ENCODE measurements around the gene SLC23A2.

Gene SLC23A2

DNA sequence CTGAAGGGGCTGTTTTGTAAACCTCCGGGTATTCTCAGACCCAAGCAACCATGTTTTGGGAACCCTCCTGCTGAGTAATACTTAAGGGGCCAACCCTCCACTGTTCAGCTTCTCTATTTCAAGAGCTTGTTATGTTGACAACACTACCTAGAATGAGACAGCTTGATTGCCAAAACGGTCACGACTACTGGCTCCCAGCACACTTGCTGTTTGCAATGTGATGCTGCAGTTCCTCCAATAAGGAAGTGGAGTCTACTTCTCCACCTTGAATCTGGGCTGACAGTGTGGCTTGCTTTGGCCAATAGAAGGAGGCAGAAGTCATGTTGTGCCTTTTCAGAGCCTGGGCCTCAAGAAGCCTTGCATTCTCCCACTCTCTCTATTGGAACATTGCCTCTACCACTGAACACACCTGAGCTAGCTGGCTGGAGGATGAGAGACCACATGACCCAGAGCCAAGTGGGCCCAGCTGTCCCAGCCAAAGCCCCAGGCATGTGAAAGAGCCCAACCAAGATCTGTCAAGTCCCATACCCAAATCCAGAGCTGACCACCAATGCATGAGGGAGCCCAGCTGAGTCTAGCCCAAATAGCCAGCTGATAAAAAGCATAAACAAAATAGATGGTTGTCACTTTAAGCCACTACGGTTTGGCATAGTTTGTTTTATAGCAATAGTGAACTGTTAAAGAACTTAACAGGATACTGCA is 171.6 kb downstream of the SLC23A2 start:
- TF ChIP-seq, protein P1, sequence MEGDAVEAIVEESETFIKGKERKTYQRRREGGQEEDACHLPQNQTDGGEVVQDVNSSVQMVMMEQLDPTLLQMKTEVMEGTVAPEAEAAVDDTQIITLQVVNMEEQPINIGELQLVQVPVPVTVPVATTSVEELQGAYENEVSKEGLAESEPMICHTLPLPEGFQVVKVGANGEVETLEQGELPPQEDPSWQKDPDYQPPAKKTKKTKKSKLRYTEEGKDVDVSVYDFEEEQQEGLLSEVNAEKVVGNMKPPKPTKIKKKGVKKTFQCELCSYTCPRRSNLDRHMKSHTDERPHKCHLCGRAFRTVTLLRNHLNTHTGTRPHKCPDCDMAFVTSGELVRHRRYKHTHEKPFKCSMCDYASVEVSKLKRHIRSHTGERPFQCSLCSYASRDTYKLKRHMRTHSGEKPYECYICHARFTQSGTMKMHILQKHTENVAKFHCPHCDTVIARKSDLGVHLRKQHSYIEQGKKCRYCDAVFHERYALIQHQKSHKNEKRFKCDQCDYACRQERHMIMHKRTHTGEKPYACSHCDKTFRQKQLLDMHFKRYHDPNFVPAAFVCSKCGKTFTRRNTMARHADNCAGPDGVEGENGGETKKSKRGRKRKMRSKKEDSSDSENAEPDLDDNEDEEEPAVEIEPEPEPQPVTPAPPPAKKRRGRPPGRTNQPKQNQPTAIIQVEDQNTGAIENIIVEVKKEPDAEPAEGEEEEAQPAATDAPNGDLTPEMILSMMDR (IDR thresholded peaks at IDR 0.05; ENCODE audit: insufficient read depth, missing control alignments): no peak
- FAIRE-seq (no peak), DNase-seq (ENCODE audit: insufficient read length, low spot score) (no peak)

DNA sequence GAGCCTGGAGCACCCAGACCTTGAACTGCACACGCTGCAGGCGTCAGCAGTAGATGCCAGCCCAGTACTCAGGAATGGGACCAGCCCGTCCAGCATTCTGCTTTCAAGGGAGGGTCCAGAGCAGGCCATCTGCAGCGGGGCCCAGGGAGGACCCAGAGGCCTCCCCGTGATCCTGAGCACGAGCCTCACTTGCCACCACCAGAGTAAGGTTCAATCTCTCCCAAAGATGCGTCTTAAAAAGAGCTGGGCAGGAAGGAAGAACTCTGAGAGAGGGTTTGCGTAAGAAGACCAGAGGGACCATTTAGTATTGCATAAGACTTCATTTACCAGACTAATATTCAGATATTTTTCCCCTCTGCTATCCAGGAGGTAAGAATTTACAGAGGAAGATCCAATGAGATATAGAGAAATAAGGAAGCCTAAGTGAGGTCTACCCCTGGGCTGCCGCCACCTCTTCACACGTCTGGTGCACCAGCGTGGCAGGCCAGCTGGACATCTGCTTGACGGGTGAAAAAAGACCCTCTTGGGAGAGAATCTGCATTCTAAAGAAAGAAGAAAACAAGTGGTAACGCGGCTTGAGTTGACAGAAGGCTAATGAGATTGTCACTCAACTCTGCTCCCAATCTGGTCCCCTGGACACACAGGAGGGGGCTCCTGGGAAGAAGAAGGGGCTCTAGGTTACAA is 172.3 kb downstream of the SLC23A2 start:
- DNase-seq (ENCODE audit: insufficient read length, low spot score) (no peak), FAIRE-seq (no peak)
- TF ChIP-seq, protein P1 (IDR thresholded peaks at IDR 0.05; ENCODE audit: insufficient read depth, missing control alignments): no peak

DNA sequence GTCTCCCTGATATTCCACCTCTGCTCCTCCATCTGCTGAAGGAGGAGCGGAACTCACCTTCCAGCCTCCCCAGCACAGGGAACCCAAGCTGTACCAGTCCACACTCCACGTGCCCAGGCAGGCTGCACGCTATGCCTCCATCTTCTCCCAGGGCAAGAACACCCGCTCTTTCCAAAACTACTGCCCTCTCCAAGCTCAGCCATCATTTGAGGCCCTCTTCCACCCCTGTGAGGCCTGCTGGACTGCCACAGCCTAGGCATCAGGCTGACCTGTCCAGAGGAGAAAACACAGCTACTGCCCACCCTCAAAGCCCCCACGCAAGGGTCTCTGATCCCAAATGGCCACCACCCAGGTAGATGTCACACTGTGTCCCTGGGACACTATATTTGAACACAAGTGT is 179.7 kb downstream of the SLC23A2 start:
- no peak for DNase-seq (ENCODE audit: insufficient read length, low spot score)
- no peak for FAIRE-seq

DNA sequence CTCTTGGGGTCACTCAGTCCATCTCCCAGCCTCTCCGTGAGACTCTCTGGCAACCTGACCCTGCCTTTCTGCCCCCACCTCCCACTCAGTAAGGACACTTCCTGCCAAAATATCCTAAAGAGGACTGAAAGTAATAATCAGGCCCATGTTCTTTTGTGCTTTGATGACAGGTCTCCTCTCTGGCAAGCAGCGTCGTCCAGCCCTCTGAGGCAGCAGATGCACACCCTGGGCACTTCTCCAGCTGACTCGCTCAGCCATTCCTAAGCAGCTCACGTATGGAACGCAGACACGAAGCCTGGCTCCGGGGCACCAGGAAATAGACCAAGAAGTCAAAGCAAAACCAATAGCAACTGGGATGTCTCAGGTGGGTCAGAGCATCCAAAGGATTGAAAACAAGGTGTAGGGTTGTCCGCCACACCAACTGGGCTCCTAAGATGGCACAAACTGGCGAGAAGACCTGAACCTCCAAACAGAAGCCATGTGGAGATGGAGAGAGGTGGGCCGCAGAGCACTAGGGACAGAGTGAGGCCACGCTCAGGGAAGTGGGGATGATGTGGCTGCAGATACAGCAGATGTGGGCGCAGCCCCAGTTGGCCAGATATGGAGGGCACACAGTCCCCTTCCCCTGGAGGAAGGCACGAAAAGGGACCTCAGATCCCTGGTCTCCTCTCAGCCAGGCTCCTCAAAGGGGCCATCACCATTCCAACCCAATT is 180.3 kb downstream of the SLC23A2 start:
- TF ChIP-seq, protein P1 (IDR thresholded peaks at IDR 0.05; ENCODE audit: insufficient read depth, missing control alignments): no peak
- DNase-seq (ENCODE audit: insufficient read length, low spot score) (no peak), FAIRE-seq (no peak)

More for the DNA sequence above, 179.7 kb downstream of the SLC23A2 start:
- TF ChIP-seq, protein P1 (IDR thresholded peaks at IDR 0.05; ENCODE audit: insufficient read depth, missing control alignments): no peak

DNA sequence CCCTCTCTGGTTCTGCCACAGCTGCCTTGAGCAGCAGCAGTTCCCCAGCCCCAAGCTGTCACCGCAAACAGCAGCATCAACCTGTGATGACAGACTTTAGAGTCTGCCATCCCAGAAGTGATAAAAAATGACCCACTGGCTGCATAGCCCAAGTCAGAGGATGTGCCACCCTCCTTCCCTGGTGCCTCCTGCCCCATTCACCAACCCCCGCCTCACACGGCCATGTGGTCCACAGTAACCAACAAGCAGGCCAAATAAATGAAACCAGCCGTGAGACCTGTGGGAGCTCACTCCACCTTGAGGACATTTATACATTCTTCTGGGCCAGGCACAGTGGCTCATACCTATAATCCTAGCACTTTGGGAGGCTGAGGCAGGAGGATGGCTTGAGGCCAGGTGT is 181.4 kb downstream of the SLC23A2 start:
- TF ChIP-seq, protein P1 (IDR thresholded peaks at IDR 0.05; ENCODE audit: insufficient read depth, missing control alignments): no peak
- FAIRE-seq: no peak
- DNase-seq (ENCODE audit: insufficient read length, low spot score): no peak

DNA sequence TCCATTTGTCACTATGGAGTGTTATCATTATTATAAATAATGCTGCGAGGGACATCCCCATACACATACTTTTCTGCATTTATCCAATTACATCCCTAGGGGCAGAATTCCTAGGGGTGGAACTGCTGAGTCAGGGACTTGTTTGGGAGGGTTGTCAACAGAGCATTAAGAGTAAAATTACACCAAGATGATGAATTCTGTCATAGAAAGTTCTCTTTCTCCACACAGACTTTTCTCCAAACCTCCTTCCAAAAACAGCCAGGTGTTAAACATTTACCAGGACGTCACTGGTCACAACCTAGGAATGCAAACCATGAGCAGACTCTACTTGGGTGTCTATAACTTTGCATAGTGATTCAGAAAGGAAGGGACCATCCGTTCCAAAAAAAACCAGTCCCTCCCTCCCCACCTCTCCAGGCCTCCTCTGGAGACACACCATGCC is 184.1 kb downstream of the SLC23A2 start:
- DNase-seq (ENCODE audit: insufficient read length, low spot score) (no peak), FAIRE-seq (no peak)
- TF ChIP-seq, protein P1 (IDR thresholded peaks at IDR 0.05; ENCODE audit: insufficient read depth, missing control alignments): no peak
